ENCODE measurements around the gene ASCC2.
"Not testable (repeated sequence)": the region's sequence is repeated elsewhere in the genome, so short reads cannot be mapped to it uniquely, and the experiment has no call there.

ASCC2 gene, protein sequence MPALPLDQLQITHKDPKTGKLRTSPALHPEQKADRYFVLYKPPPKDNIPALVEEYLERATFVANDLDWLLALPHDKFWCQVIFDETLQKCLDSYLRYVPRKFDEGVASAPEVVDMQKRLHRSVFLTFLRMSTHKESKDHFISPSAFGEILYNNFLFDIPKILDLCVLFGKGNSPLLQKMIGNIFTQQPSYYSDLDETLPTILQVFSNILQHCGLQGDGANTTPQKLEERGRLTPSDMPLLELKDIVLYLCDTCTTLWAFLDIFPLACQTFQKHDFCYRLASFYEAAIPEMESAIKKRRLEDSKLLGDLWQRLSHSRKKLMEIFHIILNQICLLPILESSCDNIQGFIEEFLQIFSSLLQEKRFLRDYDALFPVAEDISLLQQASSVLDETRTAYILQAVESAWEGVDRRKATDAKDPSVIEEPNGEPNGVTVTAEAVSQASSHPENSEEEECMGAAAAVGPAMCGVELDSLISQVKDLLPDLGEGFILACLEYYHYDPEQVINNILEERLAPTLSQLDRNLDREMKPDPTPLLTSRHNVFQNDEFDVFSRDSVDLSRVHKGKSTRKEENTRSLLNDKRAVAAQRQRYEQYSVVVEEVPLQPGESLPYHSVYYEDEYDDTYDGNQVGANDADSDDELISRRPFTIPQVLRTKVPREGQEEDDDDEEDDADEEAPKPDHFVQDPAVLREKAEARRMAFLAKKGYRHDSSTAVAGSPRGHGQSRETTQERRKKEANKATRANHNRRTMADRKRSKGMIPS

DNA sequence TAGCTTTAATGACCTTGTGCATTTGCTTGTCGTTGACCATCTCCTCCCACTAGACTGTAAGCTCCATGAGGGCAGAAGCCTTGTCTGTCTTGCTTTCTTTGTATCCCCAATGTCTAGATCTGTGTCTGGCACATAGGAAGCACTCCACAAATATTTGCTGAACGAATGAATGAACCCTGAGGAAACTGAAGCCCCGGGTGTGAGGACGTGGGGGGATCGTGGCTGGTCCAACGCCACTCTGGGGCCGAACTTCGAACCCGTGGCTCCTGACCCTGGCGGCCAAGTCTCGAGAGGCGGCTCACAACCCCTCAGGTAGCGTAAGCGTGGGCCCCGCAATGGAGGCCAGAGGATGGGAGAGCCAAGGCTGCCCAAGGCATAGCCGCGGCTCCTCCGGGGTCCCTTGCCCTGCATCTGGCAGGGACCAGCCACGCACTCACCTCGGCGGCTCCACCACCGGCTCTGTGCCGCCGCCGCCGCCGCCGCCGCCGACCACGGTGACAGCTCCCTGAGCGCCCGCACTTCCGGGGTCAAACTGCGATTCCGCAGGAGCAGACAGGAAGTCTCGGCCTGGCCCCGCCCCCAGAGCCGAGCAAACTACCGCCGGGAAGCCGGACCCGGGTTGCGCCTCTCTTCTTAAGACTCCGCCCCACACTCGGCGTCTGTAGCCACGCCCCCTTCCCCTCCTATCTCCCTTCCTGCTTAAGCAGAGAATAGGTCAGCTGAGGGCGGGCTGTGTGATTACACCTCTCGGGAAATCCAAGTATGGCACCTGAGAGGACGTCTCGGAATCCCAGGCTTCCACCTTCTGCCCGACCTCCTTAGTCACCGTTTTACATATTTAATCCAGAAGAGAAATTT lies at the start of gene ASCC2:
Gene ASCC2 (minus strand): TSS at position 534 of the 858 bp plus-strand sequence. CDS start 5,949 bp downstream, outside the sequence.
- peak; percentile 89 for DNase-seq (ENCODE audit: low read depth, low spot score)

DNA sequence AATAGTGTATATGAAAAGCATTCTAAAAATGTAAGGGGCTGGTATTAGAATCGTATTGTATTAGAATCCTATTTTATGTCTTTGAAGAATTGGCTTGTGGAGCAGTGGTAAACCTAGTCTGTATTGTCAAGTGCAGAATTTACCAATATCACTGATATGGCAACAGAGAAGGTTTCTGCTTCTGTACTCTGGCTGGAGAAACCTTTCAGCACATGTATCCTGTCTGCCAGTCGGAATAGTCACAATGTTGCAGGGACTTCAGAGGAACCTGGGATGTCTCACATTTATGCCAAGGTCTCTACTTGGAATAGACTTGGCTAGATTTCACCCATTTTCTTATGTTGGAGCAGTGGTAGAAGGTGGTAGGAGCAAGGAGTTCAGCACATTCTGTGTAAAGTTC lies 49.3 kb upstream of the ASCC2 start:
- DNase-seq (ENCODE audit: low read depth, low spot score) = no peak

DNA sequence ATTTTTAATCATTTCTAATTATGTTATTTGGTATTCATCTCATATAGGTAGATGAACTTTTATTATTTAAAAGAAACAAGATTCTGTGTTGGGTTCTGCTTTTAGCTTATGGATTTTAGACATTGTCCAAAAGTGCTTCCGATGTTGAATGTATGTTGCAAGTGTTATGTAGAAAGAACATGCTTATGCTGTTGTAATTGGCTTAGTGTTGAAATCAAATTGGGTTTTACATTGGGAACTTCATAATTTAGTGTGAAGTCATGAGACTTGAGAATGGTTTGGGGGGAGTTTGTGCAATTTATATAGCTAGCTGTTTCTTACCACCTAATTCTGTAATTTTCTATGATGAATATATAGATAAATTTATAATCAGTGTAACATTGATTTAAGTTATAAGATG lies 48.5 kb upstream of the ASCC2 start:
- DNase-seq (ENCODE audit: low read depth, low spot score) = no peak

DNA sequence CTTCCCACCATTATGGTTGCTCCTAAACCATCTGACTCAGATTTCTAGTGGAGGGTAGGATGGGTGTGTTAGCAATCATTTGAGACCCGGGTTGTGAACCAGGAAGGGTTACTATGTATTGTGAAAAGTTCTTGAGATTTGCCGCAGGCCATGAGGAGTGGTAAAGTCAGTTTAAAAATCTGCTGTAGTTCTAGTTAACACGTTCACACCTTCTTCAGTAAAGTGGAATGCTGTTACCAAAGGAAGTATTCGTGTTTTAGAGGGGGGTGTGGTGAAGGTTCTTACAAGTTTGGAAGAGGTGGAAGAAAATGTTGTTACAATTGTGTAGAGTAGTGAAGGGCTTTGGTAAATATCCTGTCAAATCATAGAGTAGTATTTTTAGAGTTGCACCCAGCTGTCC lies 47.5 kb upstream of the ASCC2 start:
- DNase-seq (ENCODE audit: low read depth, low spot score) = no peak

DNA sequence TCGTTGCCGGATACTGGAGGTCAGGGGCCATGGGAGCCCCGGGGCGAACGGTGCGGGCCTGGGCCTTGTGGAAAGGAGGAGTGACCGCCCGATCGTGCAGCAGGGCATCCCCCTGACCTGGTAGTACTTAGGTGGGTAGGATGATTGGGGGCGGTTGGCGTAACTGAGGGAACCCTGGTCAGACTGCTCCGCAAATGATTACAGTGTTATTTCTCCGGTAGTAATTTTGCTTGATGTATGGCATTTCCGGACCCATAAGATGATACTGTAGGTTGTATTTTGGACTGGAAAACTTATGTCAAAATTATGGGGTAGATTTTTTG lies 45.7 kb upstream of the ASCC2 start:
- no peak for DNase-seq (ENCODE audit: low read depth, low spot score)

DNA sequence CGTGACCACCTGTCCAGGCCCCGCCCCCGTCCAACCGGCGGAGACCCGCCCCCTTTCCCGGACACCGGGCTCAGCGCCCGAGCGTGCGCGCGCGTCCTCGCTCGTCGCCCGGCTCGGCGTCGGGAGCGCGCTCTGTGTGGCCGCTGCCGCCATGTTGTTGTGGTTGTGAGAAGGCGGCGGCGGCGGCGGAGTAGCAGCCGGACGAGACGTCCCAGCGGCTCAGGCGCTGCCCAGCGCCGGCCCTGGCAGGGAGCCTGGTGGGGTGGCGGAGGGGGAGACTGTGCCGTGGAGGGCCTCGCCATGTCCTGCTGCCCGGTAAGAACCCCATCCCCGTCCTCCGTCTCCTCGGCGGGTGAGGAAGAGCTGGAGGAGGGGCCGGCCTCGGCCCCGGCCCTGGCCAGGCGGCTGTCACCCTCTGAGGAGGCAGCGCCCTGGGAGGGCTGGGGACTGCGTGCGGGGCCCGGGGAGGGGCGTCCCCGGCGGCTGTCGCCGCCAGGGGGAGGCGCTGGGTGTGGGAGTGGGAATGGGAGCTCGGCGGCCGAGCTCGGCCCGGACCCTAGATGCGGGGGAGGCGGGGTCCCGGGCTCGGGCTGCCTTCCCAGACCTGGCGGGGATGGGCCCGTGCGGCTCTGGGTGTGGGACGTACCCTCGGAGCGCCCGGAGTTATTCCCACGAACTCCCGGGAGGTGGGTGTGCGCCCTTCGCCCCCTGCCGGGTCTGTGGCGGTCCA lies 45.1 kb upstream of the ASCC2 start, which contains the start of gene MTMR3:
Gene MTMR3 (plus strand): TSS at position 130 of the 730 bp plus-strand sequence. CDS start 87,886 bp downstream, outside the sequence.
- DNase-seq (ENCODE audit: low read depth, low spot score) = peak; percentile 67

DNA sequence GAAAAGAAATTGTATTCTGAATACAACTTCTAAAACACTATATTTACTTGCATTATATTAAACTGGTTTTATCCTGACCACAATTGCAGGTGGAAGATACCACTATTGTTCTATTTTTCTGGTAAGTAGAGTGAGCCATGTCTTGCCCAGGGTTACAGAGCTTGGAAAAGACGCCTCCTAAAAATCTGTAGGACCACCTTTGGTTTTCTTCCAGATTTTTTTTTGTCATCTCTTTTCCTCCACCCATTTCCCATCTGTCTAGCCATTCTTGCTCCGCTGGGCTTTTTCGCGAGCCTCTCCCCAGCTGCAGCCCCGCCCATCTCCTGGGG lies 44.6 kb upstream of the ASCC2 start:
- DNase-seq (ENCODE audit: low read depth, low spot score) = no peak

DNA sequence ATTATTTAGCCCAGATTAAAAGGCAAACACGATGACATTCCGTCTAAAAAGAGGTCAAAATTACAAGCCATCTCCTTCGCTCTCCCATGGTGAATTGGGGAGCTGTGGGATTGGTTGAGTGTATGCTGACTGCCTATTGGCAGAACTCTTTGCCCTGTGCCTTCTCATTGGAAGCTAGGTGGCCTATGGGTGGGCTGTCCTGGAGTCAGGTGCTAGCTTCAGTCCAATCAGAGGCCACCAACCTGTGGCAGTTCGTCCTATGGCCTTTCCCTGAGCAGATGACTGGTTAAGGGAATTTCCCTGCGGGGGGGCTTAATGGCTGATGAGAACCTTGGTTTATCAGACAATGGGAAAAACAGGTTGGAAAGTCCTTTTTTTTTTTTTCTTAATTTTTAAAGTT lies 41.7 kb upstream of the ASCC2 start:
- DNase-seq (ENCODE audit: low read depth, low spot score) = no peak

DNA sequence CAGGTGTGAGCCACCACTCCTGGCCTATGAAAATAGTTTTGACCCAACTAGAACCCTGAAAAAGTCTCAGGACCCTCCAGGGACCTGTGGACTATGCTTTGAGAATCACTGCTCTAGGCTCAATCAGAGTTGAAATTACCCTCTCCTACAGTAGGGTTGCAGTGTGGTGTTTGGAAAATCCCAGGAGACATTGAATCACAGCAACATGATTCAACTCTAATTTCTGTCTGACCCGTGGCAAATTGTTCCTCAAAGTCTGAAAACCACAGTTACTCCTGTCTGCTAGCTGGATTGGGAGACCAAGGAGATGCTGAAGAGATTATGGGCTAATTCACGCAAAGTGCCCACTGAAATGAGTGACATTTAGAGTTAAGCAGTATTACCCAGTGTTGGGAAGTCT lies 39.5 kb upstream of the ASCC2 start:
- no peak for DNase-seq (ENCODE audit: low read depth, low spot score)

DNA sequence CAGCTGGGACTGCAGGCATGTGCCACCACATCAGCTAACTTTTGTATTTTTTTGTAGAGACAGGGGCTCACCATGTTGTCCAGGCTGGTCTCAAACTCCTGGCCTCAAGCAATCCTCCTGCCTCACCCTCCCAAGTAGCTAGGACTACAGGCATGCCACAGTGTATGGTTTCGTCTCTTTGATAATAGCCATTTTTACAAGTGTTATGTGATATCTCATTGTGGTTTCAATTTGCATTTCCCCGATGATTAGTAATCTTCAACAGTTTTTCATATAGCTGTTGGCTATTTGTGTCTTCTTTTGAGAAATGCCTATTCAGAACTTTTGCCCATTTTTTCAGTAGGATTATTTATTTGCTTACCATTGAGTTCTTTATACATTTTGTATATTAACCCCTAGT lies 35.9 kb upstream of the ASCC2 start:
- no peak for DNase-seq (ENCODE audit: low read depth, low spot score)

DNA sequence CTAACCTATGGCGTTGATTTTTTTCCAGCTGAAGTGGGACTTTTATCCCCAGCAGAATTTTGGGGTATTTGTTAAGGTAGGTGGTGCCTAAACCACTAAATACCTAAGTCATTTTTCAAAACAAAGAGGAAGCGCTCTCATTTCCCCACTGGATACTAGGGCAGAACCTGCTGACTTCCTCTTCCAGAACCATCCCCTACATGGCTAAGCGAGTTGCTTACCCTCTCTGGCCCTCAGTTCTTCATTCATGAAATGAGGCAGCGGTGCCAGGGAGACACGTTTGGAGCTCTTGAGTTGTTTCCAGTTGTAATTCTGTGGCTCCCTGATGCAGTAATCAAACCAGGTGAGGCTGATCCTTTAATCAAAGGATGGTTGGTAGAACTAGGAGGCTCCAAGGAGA lies 34.9 kb upstream of the ASCC2 start:
- DNase-seq (ENCODE audit: low read depth, low spot score) = no peak

DNA sequence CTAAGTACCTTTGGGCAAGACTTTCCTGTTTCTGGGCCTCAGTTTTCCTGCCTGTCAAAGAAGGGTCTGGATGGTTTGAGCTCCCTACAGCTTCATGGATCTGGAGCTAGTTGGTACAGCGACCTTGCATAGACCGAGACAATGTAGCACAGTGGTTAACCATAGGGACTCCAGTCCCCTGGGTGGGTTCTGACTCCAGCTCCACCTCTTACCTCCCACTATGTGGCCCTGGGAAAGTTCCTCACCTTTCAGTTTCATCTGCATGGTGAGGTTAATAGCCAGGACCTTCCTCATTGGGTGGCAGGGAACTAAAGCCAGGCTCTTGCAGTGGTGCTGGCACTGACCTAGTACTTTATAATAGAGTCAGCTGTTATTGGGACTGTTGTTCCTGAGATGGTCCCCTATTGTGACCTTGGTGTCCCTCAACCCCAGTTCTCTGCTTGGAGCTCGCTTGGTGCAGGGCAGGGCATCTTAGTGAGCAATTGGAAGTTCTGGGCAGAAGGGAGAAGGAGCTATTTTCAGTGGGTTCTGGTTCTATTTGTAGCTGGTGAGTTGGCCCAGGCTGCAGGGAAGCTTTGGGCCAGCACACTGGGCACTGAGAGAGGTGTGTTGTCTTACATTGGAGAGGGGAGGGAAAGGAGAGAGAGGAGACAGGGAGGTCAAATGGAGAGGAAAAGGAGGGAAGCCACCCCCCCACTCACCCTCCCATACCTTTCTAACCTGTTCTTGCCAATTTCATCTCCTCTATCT lies 34.2 kb upstream of the ASCC2 start:
- DNase-seq (ENCODE audit: low read depth, low spot score) = no peak

DNA sequence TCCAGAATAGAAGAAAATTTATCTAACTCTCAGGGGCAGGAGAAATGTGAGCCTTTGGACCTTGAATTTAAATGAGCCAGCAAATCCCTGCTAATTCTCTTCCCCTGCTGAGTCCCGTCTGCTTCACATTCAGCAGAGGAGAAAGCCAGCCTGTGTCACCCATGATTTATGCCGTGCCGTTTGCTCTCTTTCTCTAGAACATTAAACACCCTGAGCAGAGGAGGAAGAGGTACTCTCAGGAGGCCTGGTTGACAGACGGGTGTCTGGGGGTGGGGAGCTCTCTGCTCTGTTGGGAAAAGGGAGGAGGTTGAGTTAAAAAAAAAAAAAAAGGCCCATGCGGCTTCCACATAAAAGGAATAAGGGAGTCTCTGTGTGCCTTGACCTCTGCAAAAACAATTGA lies 33.6 kb upstream of the ASCC2 start:
- DNase-seq (ENCODE audit: low read depth, low spot score) = no peak

DNA sequence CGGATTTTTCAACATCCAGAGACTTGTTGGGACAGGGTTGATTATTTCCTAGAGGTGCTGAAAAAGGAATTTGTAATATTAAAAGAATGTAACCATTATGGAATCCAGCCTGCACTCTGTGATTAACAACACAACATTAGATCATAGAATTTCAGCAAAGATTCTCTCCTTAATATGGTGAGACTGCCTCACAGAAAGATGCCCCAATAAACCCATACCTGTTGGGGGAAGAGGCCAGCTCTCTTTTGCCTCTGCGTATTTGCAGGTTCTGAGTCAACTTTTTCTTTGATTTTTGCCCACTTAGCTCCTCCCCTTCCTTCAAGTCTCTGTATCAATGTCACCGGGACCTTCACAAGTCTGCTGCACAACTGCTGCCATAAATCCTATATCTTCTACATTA lies 32.5 kb upstream of the ASCC2 start:
- DNase-seq (ENCODE audit: low read depth, low spot score) = no peak

DNA sequence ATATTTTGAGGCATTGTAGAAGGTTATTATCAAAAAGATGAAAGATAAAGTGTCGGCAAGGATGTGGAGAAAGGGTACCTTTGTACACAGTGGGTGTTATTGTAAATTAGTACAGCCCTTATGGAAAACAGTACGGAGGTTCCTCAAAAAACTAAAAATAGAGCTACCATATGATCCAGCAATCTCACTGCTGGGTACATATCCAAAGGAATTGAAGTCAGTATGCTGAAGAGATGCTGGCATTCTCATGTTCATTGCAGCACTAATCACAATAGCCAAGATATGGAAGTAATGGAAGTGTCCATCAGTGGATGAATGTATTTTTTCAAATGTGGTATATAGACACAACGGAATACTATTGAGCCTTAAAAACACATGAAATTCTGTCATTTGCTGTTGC lies 29.8 kb upstream of the ASCC2 start:
- no peak for DNase-seq (ENCODE audit: low read depth, low spot score)

DNA sequence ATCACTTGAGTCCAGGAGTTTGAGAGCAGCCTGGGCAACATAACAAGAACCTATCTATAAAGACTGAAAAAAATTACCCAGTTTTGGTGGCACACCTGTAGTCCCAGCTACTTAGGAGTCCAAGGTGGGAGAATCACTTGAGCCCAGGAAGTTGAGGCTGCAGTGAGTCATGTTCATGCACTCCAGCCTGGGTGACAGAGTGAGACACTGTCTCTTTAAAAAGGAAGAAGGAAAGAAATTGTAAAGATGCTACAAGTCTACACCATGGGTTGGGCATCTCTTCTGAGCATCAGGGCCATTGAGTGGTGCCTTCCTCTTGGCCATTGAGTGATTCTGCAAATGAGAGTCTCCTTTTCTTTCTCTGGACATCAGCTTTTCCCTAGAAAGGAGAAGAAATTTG lies 29.2 kb upstream of the ASCC2 start:
- no peak for DNase-seq (ENCODE audit: low read depth, low spot score)

DNA sequence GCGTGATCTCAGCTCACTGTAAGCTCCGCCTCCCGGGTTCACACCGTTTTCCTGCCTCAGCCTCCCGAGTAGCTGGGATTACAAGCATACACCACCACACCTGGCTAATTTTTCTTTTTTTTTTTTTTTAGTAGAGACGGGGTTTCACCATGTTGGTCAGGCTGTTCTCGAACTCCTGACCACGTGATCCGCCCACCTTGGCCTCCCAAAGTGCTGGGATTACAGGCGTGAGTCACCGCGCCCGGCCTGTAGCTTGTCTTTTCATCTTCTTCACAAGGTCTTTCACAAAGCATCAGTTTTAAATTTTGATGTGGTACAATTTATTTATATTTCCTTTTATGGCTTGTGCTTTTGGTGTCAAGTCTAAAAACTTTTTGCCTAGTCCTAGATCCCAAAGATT lies 27.5 kb upstream of the ASCC2 start:
- not testable (repeated sequence) for DNase-seq (ENCODE audit: low read depth, low spot score)

DNA sequence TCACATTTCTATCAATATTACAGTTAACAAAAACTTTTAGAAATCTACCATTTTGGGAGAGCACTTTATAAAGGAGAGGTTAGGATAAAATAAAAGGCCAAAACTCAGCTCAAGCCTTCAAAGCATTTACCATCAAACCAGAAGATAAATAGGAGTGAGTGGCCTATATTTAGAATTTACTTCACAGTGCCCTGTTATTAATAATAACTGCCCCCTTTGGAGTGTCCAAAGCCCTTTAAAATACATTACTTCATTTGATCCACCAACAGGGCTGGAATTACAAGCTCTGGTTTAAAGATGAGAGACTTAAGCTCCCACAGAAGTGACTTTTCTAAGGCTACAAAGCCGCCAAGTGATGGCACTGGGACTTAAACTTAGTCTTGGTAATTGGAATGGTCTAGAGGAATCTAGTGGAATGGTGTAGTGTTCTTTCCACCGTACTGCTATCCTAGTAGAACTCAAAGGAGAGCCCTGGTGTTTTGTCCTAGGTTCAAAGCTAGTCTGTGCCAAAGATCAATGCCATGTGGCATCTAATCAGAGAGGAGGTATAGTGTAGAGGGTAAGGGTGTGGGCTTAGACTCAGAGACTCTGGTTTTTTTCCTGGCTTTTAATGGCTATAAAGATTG lies 23.7 kb upstream of the ASCC2 start:
- DNase-seq (ENCODE audit: low read depth, low spot score) = no peak

DNA sequence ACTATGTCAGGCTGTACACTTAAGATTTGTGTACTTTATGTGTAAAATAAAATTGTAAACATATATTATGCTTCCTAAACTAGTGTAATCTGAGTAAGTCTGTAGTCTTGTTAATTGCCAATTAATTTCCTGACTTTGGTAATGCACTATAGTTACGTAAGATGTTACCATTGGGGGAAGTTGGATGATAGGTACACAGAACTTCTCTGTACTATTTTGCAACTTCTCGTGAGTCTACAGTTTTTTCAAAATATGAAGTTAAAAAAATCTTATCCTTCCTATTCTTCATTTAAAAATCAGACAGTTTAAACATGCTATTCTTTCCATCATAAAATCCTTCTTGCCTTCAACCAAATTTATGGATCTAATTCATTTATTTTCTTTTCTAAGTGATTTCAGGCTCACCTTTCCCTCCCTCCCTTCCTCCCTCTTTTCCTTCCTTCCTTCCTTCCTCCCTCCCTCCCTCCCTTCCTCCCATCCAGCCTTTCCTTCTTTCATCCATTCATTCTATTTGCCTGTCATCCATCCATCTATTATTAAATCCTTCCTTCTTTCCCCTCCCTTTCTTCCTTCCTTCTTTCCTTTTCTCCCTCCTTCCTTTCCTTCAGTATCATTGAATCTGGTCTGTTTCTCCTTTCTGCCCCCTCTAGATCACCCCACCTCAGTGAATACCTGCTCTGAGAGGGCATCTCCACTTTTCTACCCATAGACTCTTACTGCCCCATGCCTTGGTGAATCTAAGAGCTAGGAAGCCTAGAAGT lies 22.1 kb upstream of the ASCC2 start:
- DNase-seq (ENCODE audit: low read depth, low spot score) = no peak

DNA sequence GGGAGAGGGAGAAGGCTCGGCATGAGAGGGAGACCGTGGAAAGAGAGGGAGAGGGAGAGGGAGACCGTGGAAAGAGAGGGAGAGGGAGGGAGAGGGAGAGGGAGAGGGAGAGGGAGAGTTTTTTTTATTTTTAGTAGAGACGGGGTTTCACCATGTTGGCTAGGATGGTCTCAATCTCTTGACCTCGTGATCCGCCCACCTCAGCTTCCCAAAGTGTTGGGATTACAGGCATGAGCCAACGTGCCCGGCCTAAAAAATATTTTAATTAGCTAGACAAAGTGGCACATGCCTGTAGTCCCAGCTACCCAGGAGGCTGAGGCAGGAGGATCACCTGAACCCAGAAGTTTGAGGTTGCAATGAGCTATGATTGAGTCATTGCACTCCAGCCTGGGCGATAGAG lies 21.0 kb upstream of the ASCC2 start:
- DNase-seq (ENCODE audit: low read depth, low spot score) = not testable (repeated sequence)
